Ammon's horn (tissue), 1 donor: ENCODE data around the gene ZBTB20.
"Not testable (repeated sequence)": the region's sequence is repeated elsewhere in the genome, so short reads cannot be mapped to it uniquely, and the experiment has no call there.

Experiments used
- DNase-seq: peaks from one replicate; pipeline ENCODE4 v3.0.0-alpha.2; 2016; ENCODE audit warnings: low spot score

Gene ZBTB20

DNA sequence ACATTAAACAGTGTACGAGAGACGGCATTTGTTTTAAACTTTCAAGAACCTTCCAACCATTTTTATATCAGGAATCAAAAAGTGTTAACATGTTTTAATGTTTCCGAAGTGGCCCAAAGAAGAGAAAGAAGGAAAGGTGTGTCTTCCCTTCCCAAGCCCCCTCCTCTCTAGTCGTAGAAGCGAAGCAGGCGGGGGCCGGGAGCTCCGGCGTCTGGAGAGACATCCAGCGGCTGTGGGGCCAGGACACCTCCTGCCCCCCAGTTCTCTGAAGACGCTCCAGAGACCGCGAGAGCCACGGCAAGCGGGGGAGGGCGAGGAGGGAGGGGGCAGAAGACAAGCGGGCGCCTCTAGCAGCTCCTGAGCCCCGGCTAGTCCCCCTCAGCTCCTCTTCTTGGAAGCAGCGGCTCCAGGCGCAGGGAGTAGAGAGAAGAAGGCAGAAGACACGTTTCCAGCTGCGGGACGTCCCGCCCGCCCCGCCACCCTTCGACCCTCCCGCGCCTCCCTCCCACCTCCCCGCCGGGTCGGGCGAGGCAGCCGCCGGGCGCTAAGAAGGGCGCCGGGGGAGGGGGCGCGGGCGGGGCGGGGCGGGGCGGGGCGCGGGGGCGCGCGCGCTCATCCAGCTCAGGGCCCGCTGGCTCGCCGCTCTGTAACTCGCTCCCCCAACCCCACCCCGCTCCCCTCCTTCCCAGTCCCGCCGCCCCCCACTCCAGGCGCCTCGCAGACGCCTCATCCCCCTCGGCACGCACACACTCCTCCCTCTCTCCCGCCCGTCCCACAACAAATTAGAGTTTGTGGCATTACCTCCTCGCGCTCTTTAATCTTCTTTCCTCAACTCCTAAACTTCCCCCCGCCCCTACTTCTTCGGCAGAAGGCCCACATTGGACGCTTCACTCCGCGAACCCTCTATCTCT, at the start of gene ZBTB20:
ZBTB20 (minus strand) TSS at position 871 of the 911 bp plus-strand sequence.
- DNase-seq: no peak

DNA sequence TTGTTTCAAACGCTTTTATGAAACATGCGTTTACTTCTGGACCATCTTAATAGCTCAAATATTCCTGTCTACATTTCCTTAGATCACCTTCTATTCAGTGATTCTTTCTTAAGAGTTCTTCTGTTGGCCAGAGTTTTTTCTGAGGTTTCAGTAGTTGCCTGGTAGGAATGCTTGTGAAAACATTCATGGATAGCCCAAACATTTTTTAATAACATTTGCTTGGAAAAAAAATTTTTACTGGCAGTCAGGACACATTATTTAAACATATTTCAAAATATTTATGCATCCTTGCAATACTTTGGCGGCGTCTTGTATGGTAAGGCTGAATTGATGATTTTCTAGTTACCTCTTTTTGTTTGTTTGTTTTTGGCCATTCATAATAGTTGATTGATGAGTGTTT, 47.4 kb upstream of the ZBTB20 start:
- DNase-seq: no peak

DNA sequence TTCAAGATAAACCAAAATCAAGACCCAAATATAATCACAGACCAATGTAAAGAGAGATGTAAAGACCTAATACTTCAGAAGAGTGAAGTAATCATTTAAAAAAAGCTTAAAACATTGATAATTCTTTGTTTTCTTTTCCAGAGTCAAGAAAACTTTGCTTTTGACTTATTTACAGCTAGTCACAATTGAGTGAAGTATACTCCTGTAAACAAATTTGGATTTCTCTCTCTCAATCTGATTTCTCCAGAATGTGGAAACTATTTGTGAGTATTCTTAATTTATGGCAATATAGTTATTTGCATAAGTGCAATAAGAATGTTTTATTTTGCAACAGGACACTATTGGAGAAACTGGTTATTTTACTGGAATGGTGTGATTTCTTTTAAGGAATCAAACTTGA, 43.7 kb upstream of the ZBTB20 start:
- DNase-seq: no peak

DNA sequence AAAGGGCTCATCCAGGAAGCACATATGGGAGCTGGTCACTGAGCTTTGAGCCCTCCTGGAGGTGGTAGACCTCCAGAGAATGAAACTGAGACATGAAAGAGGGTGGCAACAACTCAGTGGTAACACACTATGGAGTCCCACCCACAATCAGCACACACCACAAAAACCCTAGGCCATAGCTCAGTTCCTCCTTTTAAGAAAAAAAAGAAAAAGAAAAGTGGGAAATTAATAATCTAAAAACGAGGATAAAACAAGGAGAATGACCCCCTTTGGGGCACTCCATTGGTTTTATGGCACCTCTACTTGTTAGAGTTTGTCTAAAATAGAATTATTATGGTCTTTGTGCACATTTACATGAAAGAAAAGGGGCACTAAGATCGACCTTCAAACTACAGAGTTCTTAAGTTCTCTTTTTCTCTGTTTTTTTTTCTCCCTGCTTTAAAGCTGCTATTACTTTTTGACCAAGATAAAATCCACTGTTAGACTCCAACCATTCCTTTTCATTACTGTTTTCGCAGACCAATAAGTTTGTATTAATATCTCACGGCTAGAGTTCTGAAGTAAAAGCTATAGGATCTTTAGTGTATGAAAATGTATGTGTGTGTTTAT, 40.2 kb upstream of the ZBTB20 start:
- no peak for DNase-seq

DNA sequence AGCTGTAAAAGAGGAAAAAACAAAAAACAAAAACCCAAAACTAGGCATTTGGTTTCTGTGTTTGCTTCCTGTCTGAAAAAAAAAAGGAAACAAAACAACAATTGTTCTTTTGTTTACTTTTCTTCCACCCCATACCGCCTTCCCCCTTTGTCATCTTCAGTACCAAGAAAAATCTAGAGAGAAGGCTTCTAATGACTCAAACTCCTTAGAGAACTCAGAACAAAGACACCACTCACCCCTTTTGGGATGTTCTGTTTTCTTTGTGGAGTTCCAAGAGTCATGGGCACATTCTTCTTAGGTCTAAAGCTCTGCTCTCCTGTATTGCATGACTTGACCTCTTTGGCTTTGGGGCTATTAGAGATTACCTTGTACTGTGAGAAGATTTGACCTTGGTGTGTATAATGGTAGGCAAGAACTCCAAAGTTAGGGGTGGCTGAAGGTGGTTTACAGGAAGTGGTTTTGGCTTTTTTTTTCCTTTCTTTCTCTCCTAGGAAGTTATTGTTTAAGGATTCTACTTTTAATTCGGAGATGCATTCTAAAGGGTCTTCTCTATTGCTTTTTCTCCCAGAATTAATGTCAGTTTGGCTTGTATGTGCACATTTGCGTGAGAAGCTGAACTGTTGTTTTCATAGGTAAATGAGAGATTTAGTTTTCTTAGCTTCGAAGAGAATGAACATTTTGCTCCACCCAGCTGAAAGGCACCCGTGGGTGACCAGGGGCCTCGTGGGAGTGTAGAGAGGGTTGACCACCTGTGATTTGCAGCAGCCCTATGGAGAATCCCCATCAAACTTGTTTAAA, 39.5 kb upstream of the ZBTB20 start:
- no peak for DNase-seq

DNA sequence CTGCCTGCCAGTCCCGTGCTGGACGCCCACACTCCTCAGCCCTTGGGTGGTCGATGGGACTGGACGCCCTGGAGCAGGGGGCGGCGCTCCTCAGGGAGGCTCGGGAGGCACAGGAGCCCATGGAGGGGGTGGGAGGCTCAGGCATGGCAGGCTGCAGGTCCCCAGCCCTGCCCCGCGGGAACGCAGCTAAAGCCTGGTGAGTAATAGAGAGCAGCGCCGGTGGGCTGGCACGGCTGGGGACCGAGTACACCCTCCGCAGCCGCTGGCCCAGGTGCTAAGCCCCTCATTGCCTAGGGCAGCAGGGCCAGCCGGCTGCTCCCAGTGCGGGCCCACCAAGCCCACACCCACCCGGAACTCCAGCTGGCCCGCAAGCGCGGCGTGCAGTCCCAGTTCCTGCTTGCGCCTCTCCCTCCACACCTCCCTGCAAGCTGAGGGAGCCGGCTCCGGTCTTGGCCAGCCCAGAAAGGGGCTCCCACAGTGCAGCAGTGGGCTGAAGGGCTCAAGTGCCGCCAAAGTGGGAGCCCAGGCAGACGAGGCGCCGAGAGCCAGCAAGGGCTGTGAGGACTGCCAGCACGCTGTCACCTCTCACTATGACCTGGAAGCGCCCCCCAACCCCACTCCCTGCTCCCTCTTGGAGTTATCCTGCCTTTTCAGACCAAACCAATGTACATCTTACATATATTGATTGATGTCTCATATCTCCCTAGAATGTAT, 37.9 kb upstream of the ZBTB20 start:
- not testable (repeated sequence) for DNase-seq

DNA sequence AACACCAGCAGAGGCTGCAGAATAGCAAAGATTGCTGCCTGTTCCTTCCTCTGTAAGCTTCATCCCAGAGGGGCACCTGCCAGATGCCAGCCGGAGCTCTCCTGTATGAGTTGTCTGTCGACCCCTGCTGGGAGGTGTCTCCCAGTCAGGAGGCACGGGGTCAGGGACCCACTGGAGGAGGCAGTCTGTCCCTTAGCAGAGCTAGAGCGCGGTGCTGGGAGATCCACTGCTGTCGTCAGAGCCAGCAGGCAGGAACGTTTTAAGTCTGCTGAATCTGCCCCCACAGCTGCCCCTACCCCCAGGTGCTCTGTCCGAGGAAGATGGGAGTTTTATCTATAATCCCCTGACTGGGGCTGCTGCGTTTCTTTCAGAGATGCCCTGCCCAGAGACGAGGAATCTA, 31.8 kb upstream of the ZBTB20 start:
- DNase-seq: not testable (repeated sequence)

DNA sequence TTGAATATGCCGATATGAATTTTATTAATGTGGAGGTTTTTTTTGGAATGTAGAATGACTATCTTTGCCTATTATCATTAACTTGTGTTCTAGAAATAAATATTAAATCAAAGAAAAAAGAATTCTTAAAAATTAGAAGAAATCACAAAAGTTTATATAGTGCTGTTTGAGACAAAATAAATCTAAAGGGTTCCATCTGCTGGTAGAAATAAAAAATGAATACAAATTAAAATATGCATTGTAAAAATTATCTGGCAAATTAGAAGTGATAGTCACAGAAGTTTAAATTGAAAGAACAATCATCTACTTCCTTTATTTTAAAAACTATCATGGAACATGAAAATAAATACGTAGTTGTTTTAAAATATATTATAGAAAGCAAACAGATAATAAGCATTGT, 22.7 kb upstream of the ZBTB20 start:
- no peak for DNase-seq

DNA sequence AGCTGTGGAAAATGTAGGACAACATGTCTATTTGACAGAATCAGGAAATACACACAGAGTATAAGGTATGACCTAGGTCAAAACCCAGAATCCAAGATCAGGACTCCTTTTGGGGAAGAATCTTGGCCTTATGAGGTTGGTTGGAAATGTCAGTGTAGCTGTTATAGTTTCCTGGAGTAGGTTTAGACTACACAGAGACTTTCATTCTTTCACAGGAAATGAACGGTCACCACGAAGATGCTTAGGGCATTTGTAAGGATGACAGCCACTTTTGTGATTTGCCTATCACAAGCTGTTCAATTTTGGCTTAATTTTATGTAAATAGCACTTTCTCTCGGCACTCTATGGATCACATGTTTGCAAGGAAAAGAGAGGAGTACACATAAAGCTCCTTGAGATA, 18.6 kb upstream of the ZBTB20 start:
- no peak for DNase-seq

DNA sequence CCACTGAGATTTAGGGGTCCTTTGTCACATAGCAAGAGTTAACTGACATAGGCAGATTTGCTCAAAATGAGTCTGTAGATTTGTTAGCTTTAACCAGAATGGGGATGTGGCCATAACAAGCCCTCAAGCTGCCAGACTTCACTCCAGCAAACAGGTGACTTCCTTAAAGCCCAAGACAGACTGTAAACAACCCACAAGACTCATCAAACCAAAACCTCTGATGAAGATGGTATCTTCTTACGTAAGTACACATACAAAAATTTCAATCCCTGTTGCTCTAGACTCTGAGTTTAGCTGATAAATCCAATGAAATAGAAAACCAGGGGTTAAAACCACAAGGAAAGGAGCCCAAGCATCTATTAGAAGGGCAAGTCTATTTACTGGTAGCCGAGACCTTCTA, 18.2 kb upstream of the ZBTB20 start:
- DNase-seq: no peak

DNA sequence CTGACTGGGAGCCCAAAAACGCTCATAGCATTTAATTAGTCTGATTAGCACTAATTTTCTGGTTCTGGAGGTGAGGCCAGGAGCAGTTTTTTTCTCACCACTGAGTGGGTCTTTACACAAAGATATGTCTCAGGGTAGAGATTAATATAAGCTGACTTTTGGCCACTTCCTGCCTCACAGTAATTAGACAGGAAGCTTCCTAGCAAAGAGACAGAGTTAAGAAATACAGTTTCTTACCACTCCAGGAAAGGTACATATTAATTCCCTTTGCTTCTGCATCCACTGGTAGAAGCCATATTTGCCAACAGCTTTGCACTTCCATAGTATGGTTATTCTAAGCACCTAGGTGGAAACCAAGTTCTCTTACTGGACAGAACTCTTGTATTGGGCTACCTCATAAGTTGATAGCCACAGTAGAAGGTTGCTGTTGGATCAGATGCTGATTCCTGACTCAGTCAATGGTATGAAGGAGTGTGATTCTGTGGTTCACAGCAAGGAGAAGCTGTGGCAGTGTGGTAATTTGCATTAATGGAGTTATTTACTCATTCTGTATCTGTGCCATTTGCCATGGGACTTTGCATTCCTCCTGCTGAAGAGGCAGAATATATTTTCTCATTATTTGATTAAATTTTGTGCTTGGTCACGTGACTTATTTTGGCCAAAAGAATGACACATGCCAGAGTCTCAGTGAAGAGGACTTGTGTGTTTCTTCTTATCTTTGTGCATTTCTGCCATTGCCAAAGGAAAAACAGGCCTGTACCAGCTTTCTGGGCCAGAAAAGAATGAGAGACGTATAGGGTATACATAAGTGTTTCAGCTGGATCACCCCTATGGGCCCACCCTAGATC, 17.5 kb upstream of the ZBTB20 start:
- DNase-seq: no peak

DNA sequence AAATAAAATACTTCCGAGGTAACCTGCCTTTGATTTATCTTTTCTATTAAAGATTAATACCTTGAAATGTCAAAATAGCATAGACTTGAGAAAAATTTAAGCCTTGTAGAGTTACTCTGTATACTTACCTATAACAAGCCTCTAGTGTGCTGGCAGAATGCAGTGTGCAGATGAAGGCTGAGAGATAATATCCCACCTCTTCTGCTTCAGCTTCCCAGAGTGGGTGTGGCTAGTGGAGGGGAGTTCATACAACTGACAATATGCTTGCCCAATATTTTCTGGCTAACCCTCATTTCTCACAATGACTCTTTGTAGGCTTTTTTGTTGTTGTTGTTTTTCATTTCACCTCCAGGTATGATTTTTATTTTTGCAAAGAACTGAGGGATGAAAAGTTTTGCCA, 15.7 kb upstream of the ZBTB20 start:
- no peak for DNase-seq

DNA sequence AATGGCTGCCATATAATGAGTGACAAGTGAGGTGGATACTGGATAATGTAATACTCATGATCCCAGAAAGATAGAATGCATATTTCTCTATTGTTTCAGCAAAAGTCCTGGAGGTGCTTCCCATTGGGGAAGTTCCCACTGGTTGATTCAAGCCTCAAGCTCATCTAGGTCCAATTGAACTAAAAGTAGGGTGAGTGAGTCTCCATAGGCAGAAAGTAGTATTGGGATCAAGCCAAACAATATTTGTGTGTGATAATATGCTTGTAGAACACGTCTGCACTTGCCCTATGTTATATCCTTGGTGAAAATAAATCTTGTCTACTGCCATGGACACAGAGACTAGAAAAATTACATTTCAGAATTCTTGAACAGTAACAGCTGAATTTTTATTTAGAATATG, 14.8 kb upstream of the ZBTB20 start:
- DNase-seq: no peak

DNA sequence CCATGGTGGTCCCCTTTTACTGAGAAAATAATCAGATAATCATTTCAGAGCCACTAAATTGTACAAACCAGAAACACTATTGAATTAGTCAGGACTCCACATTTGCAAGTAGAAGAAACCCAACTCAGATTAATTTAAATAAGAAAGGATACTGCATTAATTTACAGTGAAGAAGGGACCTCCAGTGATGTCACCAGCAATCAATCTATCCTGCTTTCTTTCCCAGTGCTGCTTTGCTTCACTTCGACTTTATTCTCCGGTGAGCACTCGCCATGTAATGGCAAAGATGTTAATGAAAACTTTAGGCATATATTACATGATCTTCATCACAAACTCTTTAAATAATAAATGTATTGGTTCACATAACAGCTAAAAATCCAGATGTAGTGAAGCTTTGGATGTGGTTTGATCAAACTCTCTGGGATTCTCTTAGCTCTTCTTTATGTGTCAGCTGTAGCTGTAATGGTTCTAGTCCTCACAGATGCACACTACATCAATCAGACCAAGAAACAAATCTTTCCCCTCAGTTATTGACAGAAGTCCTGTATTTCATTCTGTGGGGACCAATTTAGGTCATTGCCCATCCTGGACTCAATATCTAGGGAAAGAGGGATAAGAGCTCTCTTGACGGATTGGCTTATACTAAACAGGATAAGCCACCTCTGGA, 14.2 kb upstream of the ZBTB20 start:
- no peak for DNase-seq

DNA sequence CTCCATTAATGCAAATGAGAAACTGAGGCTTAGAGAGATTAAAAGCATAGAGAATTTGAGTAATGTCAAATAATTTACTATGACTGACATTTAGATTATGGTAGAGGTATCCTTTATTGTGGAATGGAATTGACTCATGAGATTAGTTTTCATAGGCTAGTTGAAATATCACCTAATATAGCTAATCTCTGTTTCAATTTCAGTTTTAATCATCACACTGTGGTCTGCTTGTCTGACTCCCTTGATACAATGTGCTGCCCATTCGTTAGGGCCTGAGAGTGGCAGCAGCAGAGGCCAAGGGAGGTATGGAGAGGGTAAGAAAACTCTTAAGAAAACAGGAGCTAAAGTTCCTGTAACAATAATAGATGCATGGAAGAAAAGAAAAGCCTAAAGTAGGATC, 13.2 kb upstream of the ZBTB20 start:
- no peak for DNase-seq

DNA sequence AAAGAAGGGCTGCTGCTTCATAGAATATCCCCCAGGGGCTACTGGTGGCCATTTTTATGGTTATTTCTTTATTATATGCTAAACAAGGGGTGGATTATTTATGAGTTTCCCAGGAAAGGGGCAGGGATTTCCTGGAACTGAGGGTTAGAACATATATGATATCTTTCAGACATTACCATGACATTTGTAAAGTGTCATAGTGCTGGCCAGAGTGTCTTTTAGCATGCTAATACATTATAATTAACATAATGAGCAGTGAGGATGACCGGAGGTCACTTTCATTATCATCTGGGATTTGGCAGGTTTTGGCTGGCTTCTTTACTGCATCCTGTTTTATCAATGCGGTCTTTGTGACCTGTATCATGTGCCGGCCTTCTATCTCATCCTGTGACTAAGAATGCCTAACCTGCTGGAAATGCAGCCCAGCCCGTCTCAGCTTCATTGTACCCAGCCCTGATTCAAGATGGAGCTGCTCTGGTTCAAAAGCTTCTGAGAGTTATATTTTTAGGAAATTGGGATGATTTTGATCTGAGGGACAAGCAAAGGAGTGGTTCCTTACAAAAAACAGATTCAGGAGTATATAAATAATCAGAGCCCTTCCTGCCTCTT, 9.1 kb upstream of the ZBTB20 start:
- DNase-seq: no peak

DNA sequence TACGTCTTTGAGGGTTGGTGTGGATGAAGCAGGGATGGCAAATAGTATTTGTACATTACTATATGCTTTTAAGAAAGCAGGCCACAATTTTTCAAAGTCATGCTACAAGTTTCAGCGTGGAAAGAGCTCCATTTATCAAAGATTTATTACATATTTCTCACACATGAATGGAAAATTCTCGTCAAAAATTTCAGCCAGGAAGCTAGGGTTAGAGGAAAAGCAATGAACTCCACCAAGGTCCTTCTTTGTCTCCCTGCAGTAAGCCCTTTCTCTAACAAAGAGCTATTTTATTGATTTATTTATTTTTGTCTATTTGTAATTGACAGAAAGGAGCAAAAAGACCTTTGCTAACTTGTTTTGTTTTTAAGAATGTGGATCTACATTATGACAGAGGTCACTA, 7.5 kb upstream of the ZBTB20 start:
- DNase-seq: no peak

DNA sequence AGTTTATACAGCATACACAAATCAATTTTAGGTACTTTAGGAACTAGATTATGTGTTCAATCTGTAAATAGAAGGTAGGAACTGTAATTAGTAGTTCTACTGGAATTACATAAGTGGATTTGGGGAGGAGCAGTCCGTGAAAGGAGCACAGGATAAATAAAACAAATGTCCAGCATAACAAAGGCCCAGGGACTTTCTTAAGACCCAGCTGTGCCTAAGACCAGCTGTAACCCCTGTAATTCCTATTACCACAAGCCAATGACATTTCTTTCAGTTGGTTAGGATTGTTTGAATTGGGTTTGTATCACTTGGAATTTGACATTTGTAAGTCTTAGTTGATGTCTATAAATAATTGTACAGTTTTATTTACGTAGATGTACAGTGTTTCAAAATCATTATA, 4.8 kb upstream of the ZBTB20 start:
- DNase-seq: no peak

DNA sequence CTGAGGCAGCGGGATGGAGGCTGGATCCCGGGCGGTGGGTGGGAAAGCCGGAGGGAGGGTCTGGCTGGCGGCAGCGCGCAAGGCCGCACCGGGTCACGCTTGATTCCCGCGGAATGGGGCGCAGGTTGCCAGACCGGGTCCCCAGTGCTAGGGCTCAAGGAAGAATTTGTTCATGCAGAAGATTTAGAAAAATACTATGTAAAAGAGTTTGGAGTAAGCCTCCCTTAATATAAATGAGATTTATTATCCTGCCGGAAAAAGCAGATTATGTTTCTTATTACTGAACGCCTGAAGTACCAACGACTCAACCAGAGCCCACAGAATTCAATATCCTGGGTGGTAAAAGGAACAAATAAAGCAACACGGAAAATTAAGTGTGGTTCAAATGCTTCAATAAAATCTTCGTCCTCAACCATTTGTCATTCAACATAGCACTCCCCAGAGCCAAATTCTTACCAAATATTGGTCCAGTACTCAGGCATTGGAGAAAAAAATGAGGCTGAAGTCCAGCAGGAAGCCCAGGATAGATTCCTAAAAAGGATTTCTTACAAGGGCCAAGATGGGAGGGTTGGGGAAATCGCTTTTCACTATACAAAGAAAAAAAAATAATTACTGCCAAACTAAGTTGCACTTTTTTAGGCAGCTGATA, 1.2 kb upstream of the ZBTB20 start:
- DNase-seq: no peak
